Fibroblast of skin of right quadriceps (primary cell): ENCODE data around the gene ALDH8A1.
A peak's percentile ranks its signal among the peaks of the same experiment; 100 is the strongest.

Experiments
- DNase-seq: peaks from one replicate; pipeline ENCODE4 v3.0.0-alpha.2; 2013

The ALDH8A1 gene

DNA sequence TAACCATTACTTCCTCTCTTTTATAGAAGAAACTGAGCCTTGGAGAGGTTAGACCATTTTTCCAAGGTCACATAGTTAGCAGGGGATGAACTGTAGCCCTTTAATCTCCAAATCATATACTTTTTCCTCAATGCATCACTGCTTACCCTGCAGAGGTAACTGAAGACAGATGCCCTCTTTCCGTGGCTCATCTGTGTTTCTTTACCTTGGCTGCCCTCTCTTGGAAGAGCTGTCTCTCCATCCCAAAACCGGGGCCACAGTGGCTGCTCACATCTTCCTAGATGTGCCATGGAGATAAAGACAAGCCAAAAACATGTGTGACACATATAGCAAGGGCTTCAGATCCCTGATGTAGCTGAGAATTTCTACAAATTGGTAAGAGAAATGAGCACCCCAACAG lies 581 bp upstream of the ALDH8A1 start:
- no peak for DNase-seq

DNA sequence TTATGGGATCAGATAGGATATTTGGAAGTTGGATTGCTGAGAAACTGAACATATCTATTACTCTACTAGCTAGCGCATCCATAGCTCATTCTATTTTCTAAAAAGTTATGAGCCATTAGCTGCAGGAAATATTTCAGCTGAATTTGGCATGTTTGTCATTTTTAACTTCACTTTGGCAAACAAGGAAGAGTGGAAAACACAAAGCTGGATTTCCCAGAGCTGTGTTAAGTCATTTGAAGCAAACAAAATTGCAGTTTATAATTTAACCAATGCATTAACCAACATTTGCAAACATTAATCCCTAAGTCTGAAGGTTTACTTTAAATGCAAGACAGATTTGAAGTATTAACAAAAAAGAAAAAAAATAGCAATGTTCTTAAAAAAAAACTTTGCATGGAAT lies 1.2 kb downstream of the ALDH8A1 start:
- DNase-seq = no peak

DNA sequence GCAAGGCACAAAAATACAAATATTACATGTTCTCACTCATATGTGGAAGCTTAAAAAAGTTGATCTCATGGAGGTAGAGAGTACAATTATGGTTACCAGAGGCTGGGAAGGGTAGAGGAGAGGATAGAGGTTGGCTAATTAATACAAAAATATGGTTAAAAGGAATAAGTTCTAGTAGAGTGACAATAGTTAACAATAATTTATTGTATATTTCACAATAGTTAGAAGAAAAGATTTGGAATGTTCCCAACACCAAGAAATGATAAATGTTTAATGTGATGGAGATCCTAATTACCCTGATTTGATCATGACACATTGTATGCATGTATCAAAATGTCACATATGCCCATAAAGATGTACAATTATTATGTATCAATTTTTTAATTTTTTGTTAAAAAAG lies 1.8 kb downstream of the ALDH8A1 start:
- no peak for DNase-seq

DNA sequence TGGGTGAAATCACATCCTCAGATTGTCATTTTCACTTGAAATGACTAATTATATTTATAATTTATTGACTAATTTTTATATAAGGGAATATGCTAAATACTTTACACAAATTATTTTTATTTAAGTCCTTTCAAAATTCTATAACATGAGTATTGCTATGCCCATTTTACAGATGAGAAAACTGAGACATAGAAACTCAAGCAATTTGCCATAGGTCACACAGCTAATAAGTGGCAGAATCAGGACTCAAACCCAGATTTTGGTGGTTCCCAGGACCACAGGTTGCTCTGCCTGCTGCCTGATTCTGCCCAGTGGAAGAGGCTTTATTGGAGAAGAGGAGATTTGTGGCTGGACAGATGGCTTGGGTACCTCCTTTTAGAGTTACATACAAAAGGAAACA lies 4.9 kb downstream of the ALDH8A1 start:
- no peak for DNase-seq

DNA sequence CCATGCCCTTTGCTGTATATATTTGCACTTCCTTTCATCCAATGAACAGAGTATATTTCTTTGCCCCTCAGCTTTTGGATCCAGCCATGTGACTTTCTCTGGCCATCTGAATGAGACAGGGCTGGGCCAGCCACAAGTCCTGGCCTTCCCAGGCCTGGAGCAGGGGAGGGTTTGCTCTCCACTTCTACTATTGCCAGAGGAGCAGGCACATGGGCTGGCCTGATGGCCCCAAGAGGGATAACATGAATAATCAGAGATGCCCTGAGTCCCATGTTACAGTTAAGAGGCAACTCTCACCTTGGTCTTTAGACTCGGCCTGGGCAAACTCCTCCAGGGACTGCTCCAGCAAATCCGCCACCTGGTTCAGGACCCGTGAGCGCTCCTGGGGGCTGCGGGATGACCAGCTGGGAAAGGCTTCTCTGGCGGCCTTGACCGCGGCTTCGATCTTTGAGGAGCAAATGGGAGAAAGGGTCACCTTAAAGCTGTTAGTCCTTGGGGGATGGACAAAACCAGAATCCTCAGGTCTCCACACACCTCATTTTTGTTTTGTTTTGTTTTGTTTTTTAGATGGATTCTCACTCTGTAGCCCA lies 6.3 kb downstream of the ALDH8A1 start:
- no peak for DNase-seq

DNA sequence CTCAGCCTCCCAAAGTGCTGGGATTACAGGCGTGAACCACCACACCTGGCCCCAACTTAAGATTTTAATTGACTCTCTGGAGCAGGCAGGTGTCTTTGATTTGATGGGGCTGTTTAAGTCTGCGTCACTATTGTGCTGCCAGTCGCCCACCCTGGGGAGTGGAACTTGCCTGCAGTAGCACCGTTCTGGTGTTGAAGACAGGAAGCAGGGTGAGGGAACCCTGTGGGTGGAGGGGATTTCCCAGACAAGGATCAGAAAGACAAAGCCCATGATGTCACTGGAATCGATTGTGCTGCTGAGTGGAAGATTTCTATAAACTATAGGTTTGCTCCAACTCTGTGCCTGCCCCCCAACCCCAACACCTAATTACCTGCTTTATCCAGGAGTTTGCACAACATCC lies 11.0 kb downstream of the ALDH8A1 start:
- no peak for DNase-seq

DNA sequence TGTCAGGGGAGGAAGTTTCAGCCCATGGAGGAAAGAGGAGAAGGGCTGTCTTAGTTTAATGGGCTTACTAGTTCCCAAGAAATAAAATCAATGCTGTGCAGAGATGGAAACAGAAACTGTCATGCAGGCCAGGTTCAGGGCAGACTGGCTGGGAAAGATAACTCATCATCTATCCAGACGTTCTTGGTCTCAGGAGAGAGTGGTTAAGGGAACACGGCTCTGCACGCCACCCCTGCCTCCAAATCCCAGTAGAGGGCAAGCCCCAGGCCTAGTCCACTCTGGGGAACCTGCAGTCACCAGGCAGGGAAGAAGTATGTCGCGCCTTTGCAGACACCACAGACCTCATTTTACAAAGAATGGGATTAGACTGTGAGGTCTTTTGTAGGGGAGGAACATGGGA lies 12.5 kb downstream of the ALDH8A1 start:
- peak; percentile 27 for DNase-seq

DNA sequence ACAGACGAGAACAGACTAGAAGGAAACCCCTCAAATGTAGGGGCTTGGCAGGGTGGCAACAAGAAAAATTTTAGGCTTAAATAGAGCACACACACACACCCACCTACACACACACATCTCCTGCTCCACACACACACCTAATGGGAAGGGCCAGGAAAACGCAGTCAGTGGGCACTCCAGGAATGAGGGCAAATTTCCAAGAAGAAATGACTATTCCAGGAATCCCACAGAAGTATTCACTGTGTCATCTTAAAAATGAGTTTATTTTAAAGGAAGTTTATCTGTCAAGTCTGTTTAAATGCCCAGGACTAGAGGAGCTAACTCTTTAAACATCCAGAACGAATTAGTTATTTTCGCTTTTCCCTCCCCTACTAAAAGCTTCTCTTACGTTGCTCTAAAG lies 13.0 kb downstream of the ALDH8A1 start:
- peak; percentile 83 for DNase-seq

DNA sequence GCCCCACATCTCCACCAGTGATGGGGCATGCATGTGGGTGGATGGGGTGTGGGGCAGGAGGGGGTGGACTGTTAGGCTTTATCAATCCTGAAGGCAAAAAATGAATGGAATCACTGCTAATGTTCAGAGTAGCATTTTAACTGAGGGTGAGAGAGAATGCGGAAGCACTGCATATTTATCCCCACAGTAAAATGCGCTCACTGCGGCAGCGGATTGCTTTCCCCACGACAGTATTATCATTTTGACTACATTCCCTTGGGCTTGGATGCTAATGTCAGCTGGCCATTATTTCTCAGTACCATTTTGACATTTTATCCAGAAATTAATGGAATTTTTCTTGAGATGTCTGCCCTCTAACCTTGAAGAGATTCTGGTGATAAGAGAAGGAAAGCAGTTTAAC lies 13.4 kb downstream of the ALDH8A1 start:
- DNase-seq = no peak

DNA sequence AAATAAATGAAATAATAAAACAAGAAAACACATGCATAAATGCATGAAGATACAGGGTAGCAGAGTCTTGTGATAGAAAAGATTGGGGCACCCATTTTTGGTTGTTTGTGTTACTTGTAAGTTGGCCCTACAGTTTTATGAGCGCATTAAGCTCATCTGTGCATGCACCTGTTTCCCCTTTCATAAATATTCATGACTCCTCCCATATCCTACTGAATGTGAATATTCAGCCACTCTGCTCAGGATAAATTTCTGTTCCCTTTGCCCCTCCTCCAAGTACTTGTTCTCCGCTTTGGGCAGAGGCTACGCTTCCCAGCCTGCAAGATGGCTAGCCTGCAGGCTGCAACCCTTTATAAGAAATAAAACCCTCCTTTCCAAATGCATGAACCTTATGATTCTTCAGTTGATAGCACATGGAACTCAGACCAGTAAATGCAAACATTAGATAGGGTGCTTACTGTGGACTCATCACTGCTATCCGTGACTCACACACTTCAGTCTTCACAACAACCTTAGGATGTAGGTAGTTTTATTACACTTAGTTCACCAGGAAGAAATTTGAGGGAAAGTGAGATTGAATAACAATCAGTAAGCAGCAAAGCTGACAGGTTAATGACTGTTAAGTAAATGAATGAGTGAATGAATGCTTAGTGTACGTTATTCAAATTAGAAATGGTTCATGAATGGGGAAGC lies 15.0 kb downstream of the ALDH8A1 start:
- DNase-seq = peak; percentile 20

DNA sequence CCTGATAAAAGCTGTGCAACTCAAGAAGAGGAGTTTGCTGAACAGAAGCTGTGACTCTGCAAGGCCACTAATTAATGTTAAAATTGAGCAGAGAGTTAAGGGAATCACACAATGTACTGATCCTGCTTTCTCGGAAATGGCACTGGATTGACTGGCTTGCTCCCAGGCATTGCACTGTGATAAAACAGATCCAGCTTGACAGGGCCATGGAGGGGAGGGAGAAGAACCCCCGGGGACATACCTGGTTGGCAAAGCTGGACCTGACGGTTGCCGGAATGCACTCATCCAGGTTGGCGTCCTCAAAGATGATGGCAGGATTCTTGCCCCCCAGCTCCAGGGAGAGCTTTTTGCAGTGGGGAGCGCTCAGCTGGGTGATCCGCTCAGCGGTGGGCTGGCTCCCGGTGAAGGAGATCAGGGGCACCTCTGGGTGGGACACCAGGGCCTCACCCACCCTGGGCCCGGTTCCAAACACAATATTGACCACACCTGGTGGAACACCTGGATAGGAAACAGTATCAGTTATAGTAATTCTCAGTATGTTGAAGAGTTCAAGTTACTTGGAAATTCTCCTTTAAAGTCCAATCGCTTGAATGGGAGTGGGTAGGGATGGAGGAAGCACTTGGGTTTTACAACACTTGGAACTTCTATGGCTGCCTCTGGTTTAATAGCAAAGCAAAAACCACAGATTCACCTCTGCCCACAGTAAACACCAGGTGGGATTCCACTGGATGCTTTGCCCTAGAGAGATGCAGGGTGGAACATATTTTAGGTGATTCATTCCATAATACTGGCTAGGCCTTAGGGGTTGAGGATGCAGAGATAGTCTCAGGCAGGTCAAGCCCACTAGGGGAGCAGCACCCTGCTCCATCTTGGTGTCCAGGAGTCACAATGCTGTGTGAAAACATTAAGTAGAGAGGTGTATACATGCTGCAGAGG lies 17.1 kb downstream of the ALDH8A1 start:
- DNase-seq = no peak

DNA sequence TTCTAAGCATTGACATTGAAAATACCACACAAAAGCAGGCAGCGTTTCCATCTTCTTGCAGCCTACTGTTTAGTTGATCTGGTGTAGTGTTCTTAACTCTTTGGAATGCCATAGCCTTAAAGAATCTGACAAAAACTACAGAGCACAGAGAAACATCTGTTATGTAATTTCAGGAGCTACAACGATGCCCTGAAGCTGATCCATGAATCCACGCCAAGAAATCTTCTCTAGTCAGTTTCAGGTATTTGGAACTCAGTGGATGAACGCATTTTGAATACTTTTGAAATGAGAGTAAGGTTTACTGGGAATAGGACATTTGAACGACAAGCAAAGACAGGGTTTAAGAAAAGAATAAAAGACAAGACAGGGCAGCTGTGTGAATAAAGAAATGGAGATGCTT lies 17.8 kb downstream of the ALDH8A1 start:
- no peak for DNase-seq

DNA sequence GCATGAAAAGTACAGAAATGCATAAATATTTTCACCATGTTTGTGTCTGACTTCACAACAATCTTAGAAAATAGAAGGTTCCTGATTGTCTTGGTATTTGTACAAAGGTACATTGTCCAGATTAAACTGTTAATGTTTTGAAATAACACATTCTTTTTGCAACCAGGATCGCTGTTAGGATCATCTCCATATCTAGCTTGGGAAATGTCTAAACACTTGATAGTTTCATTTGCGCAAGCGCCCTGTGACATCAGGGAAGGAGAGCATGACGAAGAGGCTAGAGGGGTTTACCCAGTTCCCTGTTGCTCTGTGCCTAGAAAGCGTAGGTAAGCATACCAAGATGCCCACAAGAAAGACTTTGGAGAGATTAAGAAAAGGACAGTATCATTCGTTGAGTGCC lies 19.4 kb downstream of the ALDH8A1 start:
- no peak for DNase-seq

DNA sequence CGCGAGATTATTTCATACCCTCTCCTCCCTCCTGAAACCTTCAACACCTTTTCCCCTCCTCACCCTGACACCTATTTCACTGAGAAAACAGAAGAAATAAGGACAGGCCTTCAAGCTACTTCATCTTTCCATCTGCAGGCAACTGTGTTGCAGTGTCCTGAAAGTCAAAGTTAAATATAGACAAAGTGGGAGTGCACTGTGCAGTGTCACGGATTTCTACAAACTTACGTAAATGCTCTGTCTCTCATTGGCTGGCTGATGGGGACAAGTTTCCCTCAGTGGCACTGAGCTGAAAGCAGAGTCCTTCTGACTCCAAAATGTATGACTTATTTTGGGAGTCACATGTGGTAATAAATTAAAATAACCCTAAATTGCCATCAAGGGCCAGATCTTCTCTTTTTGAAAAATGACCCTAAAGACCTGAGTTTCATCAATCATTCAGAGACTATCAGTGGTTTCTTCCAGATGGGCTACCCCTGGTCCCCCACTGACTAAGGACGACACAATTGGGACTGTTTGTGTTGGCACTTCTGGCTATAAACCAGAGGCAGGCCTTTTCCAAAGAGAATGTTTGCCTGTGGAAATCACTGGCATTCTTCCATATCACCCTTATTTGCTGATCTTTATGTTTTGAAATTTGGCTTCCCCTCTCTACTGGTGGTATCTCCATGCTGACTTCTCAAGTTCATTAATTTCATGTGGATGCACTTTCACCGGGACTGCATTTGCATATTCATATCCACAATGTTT lies 21.6 kb downstream of the ALDH8A1 start:
- DNase-seq = no peak

DNA sequence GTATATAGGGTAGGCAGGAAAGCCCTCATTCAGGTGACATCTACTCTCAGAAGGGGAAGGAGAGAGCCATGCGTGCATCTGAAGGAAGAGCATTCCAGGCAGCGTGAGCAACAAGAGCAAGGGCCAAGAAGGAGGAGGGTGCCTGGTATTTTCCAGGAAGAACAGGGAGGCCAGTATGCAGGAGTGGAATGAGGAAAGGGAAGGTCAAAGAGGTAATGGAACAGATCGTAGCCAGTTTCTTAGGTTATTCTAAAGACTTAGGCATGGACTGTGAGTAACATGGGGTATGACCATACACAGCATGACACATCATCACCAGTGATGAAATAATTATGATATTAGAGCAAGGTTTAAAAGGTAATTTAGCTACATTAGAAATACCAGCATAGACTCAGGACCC lies 24.1 kb downstream of the ALDH8A1 start:
- peak; percentile 62 for DNase-seq

DNA sequence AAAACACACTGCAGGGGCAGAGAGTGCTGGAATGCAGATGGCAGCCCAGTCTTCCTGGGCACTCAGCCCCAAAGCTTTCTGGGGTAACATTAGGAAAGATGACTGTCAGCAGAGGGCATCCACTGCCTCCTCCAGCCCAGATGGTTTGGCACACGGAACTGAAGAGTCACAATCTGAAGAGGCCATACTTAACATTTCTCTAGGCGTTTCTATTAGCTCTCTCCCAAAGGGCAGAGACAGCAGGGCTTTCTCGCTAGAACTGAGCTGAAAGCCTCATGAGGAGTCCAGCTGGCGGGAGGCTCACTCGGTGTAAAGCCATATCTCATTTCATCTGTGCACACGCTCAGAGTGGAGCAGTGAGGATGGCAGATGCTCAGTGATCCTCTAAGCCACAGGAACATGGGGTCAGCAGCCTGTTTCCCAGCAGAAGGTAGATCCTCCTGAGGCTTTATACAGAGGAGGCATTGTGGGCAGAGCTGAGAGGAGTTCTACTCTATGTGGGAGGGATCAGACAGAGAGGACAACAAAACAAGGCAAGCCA lies 28.1 kb downstream of the ALDH8A1 start:
- no peak for DNase-seq

DNA sequence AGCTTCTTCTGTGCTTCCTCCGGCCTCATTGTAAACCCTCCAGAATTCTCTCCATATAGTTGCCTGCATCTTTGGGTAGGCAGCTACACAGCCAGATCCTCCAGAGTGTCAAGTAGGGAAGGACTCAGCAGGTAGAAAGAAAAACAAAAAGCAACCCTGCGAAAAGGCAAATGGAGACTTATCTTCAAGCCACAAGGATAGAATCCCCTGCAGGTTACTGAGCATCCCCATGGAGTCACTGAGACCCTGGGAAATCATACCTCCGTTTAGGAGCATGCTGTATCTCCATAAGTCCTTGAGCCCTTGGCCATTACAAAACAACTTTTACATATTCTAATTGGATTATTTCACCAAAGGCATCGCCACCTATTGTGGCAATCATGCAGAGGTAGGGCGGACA lies 28.6 kb downstream of the ALDH8A1 start:
- no peak for DNase-seq

DNA sequence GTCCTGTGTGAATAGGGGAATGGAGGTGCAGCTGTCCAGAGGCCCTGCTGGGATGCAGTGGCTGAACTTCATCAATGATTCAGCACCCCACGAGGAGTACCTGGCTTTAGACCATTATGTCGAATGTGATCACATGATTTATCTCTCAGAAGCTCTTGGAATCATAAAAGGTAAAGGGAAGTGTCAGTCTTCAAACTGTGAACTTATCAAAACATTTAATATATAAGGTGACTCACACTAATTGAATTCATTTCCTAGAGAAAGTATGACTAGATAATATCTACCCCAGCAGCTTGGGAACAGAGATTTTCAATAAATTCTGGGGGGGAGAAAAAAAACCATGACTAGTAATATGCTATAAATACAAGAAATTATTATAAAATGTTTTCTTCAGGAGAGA lies 29.5 kb downstream of the ALDH8A1 start:
- no peak for DNase-seq

DNA sequence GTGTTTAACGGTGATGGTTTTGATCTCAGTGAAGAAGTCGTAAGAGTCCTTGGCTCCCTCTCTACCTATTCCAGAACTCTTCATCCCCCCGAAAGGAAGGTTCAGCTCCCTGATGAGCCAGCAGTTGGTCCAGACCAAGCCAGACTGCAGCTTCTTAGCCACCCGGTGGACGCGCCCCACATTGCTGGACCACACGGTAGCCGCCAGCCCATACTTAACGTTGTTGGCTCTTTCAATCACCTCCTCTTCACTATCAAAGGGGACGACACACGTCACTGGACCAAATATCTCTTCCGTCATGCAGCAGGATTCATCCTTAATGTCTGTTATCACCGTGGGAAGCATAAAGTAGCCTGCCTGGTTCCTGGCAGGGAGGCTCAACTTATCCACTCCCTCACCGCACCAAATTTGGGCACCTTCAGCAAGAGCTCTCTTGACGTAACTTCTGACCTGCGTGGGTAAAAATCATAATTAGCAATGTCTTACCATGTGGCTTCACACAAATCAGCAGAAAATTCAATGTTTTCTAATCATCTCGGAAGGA lies 31.4 kb downstream of the ALDH8A1 start:
- DNase-seq = no peak

DNA sequence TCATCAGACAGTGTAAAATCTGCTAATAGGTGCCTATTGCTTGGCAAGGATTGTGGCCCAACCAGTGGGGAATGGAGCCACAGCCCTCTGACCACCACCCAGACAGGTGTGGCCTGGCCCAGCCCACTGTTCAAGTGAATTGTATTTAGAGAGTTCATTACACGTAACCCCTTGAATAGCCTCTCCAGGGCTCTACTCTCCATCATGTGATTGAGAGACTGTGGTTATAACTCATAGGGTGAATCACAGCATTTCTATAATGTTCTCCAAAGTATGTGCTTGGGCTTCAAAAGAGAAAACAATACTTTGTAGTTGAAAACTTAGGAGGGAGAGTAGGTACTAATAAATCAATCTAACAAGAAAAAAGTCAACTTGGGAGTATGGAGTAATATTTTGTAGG lies 38.4 kb downstream of the ALDH8A1 start:
- DNase-seq = peak; percentile 82

DNA sequence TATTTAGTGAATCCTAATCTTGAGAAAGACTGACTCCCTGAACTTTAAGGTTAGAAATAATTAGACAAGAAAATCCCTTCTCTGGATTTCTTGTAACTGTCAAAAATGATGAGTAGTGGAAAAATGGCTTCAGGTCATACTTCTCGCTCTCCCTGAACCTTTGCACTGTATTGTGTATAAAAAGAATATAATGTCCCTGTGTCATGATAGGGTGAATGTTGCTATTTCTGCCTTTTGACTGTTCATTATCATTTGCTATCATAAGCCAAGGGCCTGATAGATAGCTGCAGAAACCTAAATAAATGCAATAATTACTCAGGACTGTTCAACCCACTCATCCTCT lies 39.3 kb downstream of the ALDH8A1 start:
- DNase-seq = no peak

DNA sequence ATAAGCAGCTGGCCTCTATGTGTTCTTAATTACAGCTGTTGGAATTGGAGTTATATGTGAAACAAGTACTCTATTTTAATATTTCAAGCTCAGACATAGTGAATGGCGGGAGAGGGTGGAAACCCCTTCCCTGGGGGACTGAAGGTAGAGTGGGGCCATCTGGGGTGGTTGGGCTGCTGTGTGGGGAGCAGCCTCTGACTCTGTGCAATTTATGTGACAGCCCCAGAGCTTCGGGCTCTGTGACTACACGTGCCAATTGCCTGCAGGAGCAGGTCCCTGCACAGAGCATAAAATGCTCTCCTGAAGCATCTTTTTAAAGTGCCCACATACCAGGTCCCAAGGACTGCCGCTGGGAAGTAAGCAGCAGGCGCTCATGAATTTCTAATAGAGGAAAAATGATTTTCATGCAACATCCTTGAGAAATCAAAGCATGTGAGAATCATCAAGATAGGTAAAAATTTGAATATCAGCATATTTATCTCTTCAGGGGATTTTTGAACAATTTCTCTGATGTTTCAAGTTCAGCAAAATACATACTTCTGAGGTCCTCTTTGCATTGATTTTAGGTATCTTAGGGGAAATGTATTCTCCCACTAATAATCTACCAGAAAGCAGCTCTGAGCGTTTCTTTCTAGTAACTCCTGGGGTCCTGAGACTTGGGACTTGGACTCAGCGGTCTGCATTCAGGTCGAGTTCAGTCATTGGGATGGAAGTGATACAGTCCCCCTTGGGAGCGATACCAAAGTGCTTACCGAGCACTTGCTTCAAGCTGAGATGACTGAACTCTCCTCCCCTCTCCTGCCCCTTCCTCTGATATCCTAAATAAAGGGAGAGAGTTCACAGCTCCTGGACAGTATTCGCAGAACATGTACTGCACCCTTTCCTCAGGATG lies 40.0 kb downstream of the ALDH8A1 start:
- DNase-seq = no peak
